Neural crest cell (in vitro differentiated cells): ENCODE data around the gene SP2. TPM values are rescaled to one million over a fixed set of nuclear protein-coding genes. Genes with fewer than 3 reads are reported as not detected.
A peak's percentile ranks its signal among the peaks of the same experiment; 100 is the strongest.

ENCODE experiments used
- DNase-seq: peaks from one replicate; pipeline ENCODE4 v3.0.0; 2021; ENCODE audit warnings: low read depth, mixed read lengths, low spot score
- H3K27ac Mint-ChIP-seq: one replicate; pipeline ENCODE4 v1.8.0; 2021; ENCODE audit warnings: mild to moderate bottlenecking, mixed read lengths; ENCODE audit not compliant: unreplicated experiment
- H3K27me3 Mint-ChIP-seq: 2 replicates; pipeline ENCODE4 v1.8.0; 2021; ENCODE audit warnings: low read depth, mild to moderate bottlenecking, mixed read lengths
- H3K36me3 Mint-ChIP-seq: 2 replicates; pipeline ENCODE4 v1.8.0; 2021; ENCODE audit warnings: low read depth, mild to moderate bottlenecking, mixed read lengths
- H3K4me1 Mint-ChIP-seq: 2 replicates; pipeline ENCODE4 v1.8.0; 2021; ENCODE audit warnings: mixed read lengths
- H3K4me3 Mint-ChIP-seq: one replicate; pipeline ENCODE4 v1.8.0; 2021; ENCODE audit warnings: mild to moderate bottlenecking, mixed read lengths
- H3K9me3 Mint-ChIP-seq: 2 replicates; pipeline ENCODE4 v1.8.0; 2021; ENCODE audit warnings: mixed read lengths
- long read RNA-seq: library from polyadenylated mRNA; unstranded; transcript quantifications from one replicate; pipeline ENCODE4 v2.0.0, GENCODE V29; 2020
- total RNA-seq: library from RNA; stranded (reverse); gene quantifications from 2 replicates; pipeline ENCODE4 v1.2.1, GENCODE V29; 2021
- TF ChIP-seq, protein P1 (sequence below): fragments of 200-600 bp; sonication (generic); conservative IDR thresholded peaks from 2 replicates; pipeline ENCODE4 v1.5.0; 2021; ENCODE audit warnings: antibody characterized with exemption, mild to moderate bottlenecking

Gene SP2
- 22.4 and 23.2 TPM in 2 replicates for total RNA-seq
- long read RNA-seq, partial matches to known transcripts, result 0 of 2 reads
- long read RNA-seq, other reads (novel, unspliced or antisense), result 2 of 2 reads

- peak within 1 kb of the TSS; percentile 90 for H3K27ac Mint-ChIP-seq
- H3K9me3 Mint-ChIP-seq, result no peaks in the 10 kb centered on the region
- H3K4me1 Mint-ChIP-seq, result peaks cover 33% of the 10 kb centered on the region
- peaks cover 2% of the 10 kb centered on the region for H3K36me3 Mint-ChIP-seq
- H3K27me3 Mint-ChIP-seq, result no peaks in the 10 kb centered on the region
- TF ChIP-seq, protein P1, sequence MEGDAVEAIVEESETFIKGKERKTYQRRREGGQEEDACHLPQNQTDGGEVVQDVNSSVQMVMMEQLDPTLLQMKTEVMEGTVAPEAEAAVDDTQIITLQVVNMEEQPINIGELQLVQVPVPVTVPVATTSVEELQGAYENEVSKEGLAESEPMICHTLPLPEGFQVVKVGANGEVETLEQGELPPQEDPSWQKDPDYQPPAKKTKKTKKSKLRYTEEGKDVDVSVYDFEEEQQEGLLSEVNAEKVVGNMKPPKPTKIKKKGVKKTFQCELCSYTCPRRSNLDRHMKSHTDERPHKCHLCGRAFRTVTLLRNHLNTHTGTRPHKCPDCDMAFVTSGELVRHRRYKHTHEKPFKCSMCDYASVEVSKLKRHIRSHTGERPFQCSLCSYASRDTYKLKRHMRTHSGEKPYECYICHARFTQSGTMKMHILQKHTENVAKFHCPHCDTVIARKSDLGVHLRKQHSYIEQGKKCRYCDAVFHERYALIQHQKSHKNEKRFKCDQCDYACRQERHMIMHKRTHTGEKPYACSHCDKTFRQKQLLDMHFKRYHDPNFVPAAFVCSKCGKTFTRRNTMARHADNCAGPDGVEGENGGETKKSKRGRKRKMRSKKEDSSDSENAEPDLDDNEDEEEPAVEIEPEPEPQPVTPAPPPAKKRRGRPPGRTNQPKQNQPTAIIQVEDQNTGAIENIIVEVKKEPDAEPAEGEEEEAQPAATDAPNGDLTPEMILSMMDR, result no peak
- peak; percentile 100 for DNase-seq
- H3K4me3 Mint-ChIP-seq, result peak within 1 kb of the TSS; percentile 95
Measured at GRCh38 chr17:47895856-47896671, at the start of gene SP2. Gene SP2, plus strand, starts transcription at chr17:47896236. Its CDS starts 51 bp downstream, at chr17:47896287.

DNA sequence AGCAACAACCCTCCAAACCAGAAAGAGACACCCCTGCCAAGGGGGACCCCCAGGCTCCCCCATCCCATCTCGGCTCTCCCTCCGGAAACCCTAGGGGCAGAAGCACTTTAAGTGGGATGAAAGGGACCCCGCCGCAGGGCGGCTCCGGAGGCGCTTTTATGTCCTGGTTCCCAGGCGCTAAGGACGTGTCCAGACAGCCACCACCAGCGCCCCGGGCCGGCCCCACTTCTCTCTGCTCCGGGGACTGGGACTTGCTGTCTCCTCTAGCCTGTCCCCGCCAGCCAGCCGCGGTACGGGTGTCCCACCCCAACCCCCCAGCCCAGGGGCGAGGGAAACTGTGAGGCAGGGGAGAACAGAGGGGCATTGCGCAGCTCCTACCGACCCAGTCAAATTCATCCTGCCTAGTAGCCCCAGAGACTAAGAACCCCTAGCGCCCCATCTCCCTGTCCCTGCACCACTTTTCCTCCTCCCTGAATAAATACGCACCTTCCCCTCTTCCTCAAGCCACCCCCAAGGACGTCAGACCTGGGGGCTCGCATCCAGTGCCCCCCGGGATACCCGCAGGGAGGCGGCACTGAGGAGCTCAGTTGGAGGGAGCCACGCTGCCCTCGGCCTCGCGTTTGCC is 49.2 kb upstream of the SP2 start:
- TF ChIP-seq, protein P1, result no peak
- peak; percentile 25 for DNase-seq
- Mint-ChIP-seq H3K27ac (no peak overlapping the region), H3K36me3 (no peaks in the 10 kb centered on the region), H3K4me1 (peaks cover 20% of the 10 kb centered on the region), H3K27me3 (peaks cover 84% of the 10 kb centered on the region), H3K4me3 (no peak overlapping the region), H3K9me3 (no peaks in the 10 kb centered on the region)

GRCh38 chr17:47847341-47848197 is 48.5 kb upstream of the SP2 start:
- Mint-ChIP-seq H3K36me3 (no peaks in the 10 kb centered on the region), H3K4me3 (no peak overlapping the region), H3K27ac (no peak overlapping the region), H3K9me3 (no peaks in the 10 kb centered on the region), H3K27me3 (peaks cover 92% of the 10 kb centered on the region), H3K4me1 (peaks cover 27% of the 10 kb centered on the region)
- TF ChIP-seq, protein P1, result peak; percentile 39
- no peak for DNase-seq

GRCh38 chr17:47848198-47848513 is 47.9 kb upstream of the SP2 start:
- Mint-ChIP-seq H3K36me3 (no peaks in the 10 kb centered on the region), H3K9me3 (no peaks in the 10 kb centered on the region), H3K4me3 (peak overlapping the region; percentile 38), H3K27me3 (peaks cover 94% of the 10 kb centered on the region), H3K4me1 (peaks cover 23% of the 10 kb centered on the region), H3K27ac (no peak overlapping the region)
- DNase-seq, result no peak
- TF ChIP-seq, protein P1, result no peak

- H3K27ac Mint-ChIP-seq, result no peak overlapping the region
- H3K4me3 Mint-ChIP-seq, result peak overlapping the region; percentile 58
- no peaks in the 10 kb centered on the region for H3K36me3 Mint-ChIP-seq
- no peak for DNase-seq
- no peaks in the 10 kb centered on the region for H3K9me3 Mint-ChIP-seq
- H3K4me1 Mint-ChIP-seq, result peaks cover 21% of the 10 kb centered on the region
- TF ChIP-seq, protein P1, result no peak
- H3K27me3 Mint-ChIP-seq, result peaks cover 98% of the 10 kb centered on the region
Measured at GRCh38 chr17:47850373-47850691, 45.7 kb upstream of the SP2 start.
